ENCODE data around the gene PDS5B. TPM values are rescaled to one million over a fixed set of nuclear protein-coding genes. Genes with fewer than 3 reads are reported as not detected.

The PDS5B gene
- total and polyA plus RNA-seq, 2 donors from 2014 or later, result 6.9 to 41.2 TPM

GRCh38 chr13:32545083-32545482, 41.2 kb upstream of the PDS5B start:
- H3K9ac ChIP-seq (ENCODE audit: low read length in 3 of 3), result no peak overlapping the region
- intact Hi-C loops (cut with DNase I), result no loop called here
- DNase-seq (no peak), FAIRE-seq (no peak)
- no peak for TF ChIP-seq CTCF (IDR thresholded peaks at IDR 0.05; ENCODE audit: borderline replicate concordance, extremely low read depth, insufficient read depth)
- no peak overlapping the region for H3K27ac ChIP-seq (ENCODE audit: low read depth in 2 of 2, low read length in 2 of 2)
- H3K9me3 ChIP-seq (ENCODE audit: control insufficient read depth in 2 of 3, insufficient read depth in 1 of 3, low read length in 3 of 3), result no peaks in the 10 kb centered on the region
- no peaks in the 10 kb centered on the region for H3K4me1 ChIP-seq (ENCODE audit: control insufficient read depth in 2 of 3, insufficient read depth in 2 of 3, low read depth in 1 of 3, low read length in 3 of 3)
- no peaks in the 10 kb centered on the region for H3K36me3 ChIP-seq (ENCODE audit: control insufficient read depth in 2 of 3, insufficient read depth in 3 of 3, low read length in 3 of 3)
- H3K27me3 ChIP-seq (ENCODE audit: control insufficient read depth, insufficient read depth, low read length), result no peaks in the 10 kb centered on the region
- H3K4me3 ChIP-seq (ENCODE audit: low read length in 3 of 3), result no peak overlapping the region

- no peaks in the 10 kb centered on the region for H3K36me3 ChIP-seq (ENCODE audit: control insufficient read depth in 2 of 3, insufficient read depth in 3 of 3, low read length in 3 of 3)
- no peak overlapping the region for H3K9ac ChIP-seq (ENCODE audit: low read length in 3 of 3)
- no peak for DNase-seq
- intact Hi-C loops (cut with DNase I), result no loop called here
- no peak overlapping the region for H3K4me3 ChIP-seq (ENCODE audit: low read length in 3 of 3)
- H3K27me3 ChIP-seq (ENCODE audit: control insufficient read depth, insufficient read depth, low read length), result no peaks in the 10 kb centered on the region
- TF ChIP-seq CTCF (IDR thresholded peaks at IDR 0.05; ENCODE audit: borderline replicate concordance, extremely low read depth, insufficient read depth), result no peak
- H3K9me3 ChIP-seq (ENCODE audit: control insufficient read depth in 2 of 3, insufficient read depth in 1 of 3, low read length in 3 of 3), result no peaks in the 10 kb centered on the region
- FAIRE-seq, result no peak
- H3K27ac ChIP-seq (ENCODE audit: low read depth in 2 of 2, low read length in 2 of 2), result no peak overlapping the region
- H3K4me1 ChIP-seq (ENCODE audit: control insufficient read depth in 2 of 3, insufficient read depth in 2 of 3, low read depth in 1 of 3, low read length in 3 of 3), result no peaks in the 10 kb centered on the region
Measured at GRCh38 chr13:32548837-32549236, 37.4 kb upstream of the PDS5B start.

DNA sequence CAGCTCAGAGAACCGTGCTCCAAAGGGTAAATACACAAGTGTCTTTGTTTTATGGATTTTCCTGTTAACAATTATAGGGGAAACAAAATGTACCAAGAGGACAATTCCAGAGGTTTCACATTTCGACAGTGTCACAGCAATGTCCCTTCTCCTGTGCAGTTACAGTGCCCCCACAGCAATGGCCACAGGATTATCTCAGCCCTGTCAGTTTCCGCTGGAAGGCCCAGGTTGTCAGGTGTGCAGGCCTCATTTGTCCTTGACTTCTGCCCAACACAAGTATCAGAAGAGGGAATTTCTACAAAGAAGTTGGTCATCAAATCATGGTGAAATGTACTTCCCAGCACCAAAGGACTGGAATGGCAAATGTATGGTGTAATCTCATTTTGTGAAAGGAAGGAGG, 36.5 kb upstream of the PDS5B start:
- H3K9ac ChIP-seq (ENCODE audit: low read length in 3 of 3), result no peak overlapping the region
- no peaks in the 10 kb centered on the region for H3K27me3 ChIP-seq (ENCODE audit: control insufficient read depth, insufficient read depth, low read length)
- no peaks in the 10 kb centered on the region for H3K4me1 ChIP-seq (ENCODE audit: control insufficient read depth in 2 of 3, insufficient read depth in 2 of 3, low read depth in 1 of 3, low read length in 3 of 3)
- no peak overlapping the region for H3K27ac ChIP-seq (ENCODE audit: low read depth in 2 of 2, low read length in 2 of 2)
- FAIRE-seq (no peak), DNase-seq (no peak)
- H3K36me3 ChIP-seq (ENCODE audit: control insufficient read depth in 2 of 3, insufficient read depth in 3 of 3, low read length in 3 of 3), result no peaks in the 10 kb centered on the region
- intact Hi-C loops (cut with DNase I), result no loop called here
- TF ChIP-seq CTCF (IDR thresholded peaks at IDR 0.05; ENCODE audit: borderline replicate concordance, extremely low read depth, insufficient read depth), result no peak
- no peak overlapping the region for H3K4me3 ChIP-seq (ENCODE audit: low read length in 3 of 3)
- H3K9me3 ChIP-seq (ENCODE audit: control insufficient read depth in 2 of 3, insufficient read depth in 1 of 3, low read length in 3 of 3), result no peaks in the 10 kb centered on the region

DNA sequence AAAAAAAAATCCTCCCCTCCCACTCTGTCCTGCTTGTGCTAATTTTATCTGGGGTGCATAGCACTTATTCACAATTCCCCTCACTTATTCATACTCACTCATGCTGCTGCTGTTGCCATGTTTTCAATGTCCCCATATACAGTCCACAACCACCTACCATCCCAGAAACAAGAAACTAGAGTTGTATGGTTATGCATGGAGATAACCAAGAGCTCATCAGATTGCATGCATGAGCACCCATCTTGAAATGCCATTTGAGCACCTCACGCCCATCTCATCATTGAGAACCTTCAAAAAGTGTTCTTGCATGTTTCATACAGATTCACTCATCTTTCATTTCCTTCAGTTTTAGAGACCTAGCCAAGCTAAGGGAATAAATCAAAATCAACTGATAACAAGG, 32.5 kb upstream of the PDS5B start:
- Histone ChIP-seq H3K4me1 (ENCODE audit: control insufficient read depth in 2 of 3, insufficient read depth in 2 of 3, low read depth in 1 of 3, low read length in 3 of 3) (no peaks in the 10 kb centered on the region), H3K27me3 (ENCODE audit: control insufficient read depth, insufficient read depth, low read length) (no peaks in the 10 kb centered on the region), H3K9ac (ENCODE audit: low read length in 3 of 3) (no peak overlapping the region), H3K36me3 (ENCODE audit: control insufficient read depth in 2 of 3, insufficient read depth in 3 of 3, low read length in 3 of 3) (no peaks in the 10 kb centered on the region), H3K27ac (ENCODE audit: low read depth in 2 of 2, low read length in 2 of 2) (no peak overlapping the region), H3K9me3 (ENCODE audit: control insufficient read depth in 2 of 3, insufficient read depth in 1 of 3, low read length in 3 of 3) (no peaks in the 10 kb centered on the region), H3K4me3 (ENCODE audit: low read length in 3 of 3) (no peak overlapping the region)
- TF ChIP-seq CTCF (IDR thresholded peaks at IDR 0.05; ENCODE audit: borderline replicate concordance, extremely low read depth, insufficient read depth), result no peak
- FAIRE-seq, result no peak
- intact Hi-C loops (cut with DNase I), result no loop called here
- no peak for DNase-seq
